Central memory CD4-positive, alpha-beta T cell (primary cell): ENCODE measurements around the gene HOXD4.

Source experiments
- DNase-seq: peaks from one replicate; pipeline ENCODE4 v3.0.0; 2022

HOXD4 gene

GRCh38 chr2:176142281-176142680, 9.1 kb upstream of the HOXD4 start:
- no peak for DNase-seq

DNA sequence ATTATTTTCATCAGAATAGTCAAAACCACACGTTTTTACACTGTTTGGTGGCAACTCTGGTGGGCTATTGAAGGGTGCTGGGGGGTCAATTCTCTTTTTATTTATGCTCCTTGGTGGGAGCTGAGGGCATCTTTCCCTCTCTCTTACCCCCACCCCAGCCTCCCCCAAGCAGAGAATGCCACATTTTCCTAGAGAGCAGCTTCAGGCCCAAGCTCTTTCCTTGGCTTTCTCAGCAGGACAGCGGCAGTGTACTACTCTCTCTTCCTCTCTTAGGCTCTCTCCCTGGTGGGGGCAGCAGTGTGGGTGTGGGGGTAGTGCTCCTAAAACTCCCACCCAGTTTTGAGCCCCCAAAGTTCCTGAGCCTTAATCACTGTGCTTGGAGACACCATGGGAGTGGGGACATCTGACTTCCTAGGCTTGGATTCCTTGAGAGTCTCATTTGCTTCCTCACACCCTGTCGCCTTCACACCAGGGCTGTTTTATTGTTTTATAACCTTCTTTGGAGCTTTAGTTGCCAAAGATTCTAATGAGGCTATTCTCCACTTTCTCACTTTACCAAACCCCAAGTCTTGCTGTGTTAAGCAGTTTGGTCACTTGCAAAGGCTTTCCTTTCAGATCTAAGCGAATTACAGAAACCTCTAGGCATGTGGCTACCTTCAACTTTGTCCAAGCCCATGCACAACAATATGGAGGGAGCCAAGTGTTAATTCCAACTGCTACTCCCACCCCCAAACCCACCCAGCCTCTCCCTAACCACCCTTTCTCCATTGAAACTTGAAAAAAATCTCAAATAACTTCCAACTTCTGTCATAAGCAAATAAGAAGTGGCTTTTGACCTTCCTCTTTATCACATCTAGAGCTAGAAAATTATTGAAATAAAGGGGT, 6.0 kb upstream of the HOXD4 start:
- DNase-seq, result no peak

DNA sequence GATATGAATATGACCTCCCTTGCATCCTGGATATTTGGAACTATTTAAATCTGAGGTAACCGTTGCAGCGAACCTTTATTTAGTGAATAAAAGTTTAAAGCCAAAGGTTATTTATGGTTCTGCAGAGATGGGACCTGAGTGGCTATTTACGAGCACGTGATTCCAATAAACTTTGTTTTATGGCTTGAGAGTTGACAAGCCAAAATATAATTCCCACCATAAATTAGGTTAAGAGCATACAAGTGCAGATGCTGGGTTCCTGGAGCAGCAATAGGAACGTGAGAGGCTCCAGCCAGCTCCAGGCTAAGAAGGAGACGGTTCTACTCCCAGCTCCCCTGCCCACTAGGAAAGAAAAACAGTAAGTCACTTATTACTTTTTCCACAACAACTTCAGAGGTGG, 5.2 kb upstream of the HOXD4 start:
- DNase-seq, result no peak

GRCh38 chr2:176146645-176147044, 4.7 kb upstream of the HOXD4 start:
- no peak for DNase-seq

DNA sequence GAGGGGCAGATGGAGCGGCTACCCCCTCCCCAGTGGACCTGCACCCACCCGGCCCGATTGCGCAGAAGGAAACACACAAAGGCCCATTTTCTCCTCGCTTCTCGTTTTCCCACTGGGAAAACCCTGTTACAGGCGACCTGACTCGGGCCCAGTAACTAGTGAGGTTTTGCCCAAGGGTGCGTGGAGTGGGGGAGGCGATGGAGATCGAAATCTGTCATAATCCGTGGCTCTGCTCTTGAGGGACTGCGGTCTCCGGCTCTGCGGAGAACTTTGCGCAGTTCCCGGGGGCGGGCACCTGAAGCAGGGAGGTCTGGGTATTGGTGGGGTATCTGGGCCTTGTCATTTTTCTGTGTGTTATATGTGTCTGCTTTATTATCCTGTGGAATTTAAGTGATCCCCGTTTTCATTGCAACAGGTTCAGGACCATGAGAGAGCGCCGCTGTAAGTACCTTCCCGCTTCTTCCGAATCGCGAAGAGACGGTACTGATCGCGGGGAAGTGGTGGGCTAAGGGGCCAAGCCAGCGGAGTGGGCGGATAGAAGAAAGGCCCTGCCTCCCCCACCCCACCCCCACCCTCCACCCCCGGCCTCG, 4.0 kb upstream of the HOXD4 start:
- DNase-seq, result no peak

- no peak for DNase-seq
Observed at GRCh38 chr2:176147800-176148496, 3.4 kb upstream of the HOXD4 start.

DNA sequence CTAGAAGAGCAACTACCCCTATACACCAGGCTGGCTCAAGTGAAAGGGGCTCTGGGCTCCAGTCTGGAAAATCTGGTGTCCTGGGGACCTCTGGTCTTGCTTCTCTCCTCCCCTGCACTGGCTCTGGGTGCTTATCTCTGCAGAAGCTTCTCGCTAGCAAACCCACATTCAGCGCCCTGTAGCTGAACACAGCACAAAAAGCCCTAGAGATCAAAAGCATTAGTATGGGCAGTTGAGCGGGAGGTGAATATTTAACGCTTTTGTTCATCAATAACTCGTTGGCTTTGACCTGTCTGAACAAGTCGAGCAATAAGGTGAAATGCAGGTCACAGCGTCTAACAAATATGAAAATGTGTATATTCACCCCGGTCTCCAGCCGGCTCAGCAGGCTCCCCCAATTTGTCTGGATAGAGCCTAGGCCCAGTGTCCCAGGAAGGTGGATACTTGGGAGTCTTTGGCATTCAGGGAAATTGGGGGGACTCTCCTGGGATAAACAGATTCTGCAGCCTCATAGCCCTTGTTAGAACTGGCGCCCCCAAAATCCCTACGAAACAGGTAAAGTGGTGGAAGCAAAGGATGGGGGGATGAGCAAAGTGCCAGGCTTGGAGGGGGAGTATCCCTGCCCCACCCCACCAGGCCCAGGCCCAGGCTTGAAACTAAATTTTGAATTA, 2.5 kb upstream of the HOXD4 start:
- DNase-seq, result no peak

DNA sequence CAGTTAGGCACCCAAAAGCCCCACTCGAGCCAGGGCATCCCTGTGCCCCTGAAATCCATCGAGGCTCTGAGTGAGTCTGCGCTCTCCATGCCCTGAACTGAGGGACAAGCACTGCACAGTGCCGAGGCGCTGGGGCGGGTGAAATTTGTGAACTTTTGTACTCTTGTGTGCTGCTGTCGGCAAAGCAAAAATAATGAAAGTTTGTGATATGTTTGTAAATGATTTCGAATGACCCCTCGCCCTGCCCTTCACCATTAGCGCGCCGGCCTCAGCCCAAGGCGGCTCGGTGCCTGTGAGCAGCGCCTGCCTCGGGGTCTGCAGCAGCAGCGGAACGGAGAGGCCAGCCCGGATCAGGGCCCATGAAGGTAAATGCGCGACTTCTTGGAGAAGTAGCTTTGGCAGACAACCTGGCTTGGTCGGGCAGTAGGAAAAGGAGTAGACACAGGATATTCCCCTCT, 1.8 kb upstream of the HOXD4 start:
- DNase-seq, result no peak

DNA sequence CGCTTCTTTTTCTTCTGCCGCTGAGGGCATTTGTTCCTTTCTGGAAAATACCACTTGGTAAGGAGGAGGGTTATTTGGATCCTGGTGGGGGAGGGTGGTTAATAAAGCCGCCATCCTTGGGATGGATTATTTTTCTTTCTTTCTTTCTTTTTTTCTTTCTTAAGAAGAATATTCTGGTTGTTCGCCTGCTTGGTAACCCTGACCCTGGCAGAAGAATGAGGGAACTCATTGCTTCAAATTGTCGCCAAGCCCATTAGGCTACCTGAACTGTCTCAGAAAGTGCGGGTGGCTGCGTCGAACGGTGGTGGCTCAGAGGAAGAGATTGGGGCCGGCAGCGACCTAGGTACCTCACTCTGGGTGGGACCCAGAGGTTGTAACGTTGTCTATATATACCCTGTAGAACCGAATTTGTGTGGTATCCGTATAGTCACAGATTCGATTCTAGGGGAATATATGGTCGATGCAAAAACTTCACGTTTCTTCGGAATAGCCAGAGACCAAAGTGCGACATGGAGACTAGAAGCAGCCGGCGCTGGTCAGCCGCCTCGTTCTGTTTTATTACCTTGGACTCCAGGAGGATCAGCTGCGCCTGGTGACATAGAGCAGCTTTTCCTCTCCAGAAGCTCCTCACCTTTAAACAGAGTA, 1.3 kb upstream of the HOXD4 start:
- DNase-seq, result no peak

DNA sequence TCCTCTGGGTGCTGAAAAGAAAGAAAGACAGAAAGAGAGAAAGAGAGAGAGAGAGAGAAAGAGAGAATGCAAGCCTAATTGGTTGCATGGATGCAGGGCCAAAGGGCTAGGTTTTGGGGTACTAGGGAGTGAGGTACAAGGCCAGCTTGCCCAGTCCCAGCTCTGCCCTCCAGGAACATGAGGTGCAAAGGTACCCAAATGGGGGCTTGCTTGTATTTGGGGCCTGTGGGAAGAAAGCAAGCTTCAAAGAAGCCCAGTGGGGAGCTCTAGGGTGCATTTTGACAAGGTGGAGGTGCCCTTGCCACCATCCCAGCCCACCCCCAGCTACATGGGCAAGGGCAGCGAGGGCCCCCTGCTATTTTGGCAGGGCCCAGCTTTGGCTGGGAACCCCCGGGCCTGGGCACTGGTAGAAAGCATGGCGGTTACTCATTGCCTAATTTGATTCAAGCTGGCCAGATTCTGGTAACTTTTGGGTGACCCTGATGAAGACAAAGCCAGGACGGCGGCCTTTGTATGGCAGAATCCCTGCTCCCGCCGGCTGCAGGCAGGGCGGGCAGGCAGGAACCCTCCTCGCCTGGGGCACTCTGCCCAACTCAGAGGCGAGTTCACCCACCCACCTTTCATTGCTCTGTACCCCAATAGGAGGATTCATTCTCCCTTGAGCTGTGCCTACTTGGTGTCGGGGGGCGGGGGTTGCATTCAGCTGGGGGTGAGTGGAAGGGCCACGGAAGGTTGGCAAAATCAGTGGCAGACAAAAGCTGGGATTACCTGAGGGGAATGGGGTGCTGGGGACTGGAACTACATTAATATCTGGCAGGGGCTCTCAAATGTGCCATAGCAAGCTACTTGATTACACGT, 537 bp upstream of the HOXD4 start:
- no peak for DNase-seq

DNA sequence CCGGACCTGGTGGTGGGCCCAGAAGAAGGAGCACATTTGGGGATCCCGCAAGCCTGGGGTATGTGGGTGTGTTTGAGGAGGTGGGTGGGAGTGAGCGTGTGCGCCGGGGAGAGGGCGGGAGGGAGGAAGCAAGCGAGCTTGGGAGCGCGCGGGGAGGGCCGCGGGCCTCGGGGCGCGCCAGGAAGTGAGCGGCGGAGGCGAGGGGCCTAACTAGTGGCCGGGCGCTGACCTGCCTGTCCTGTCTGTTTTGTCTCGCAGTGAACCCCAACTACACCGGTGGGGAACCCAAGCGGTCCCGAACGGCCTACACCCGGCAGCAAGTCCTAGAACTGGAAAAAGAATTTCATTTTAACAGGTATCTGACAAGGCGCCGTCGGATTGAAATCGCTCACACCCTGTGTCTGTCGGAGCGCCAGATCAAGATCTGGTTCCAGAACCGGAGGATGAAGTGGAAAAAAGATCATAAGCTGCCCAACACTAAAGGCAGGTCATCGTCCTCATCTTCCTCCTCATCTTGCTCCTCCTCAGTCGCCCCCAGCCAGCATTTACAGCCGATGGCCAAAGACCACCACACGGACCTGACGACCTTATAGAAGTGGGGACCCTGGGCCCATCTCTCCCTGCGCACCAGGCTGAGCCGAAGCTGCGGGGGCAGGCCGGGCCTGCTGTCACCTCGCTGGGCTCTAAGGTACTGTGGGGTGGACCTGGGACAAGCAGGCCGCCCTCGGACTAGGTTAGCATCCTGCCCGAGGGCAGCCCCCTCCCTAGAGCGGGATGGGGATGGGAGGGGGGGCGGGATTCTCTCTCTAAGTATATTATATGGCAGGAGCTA, 1.2 kb downstream of the HOXD4 start:
- no peak for DNase-seq

GRCh38 chr2:176154576-176155252, 3.4 kb downstream of the HOXD4 start:
- DNase-seq, result no peak

DNA sequence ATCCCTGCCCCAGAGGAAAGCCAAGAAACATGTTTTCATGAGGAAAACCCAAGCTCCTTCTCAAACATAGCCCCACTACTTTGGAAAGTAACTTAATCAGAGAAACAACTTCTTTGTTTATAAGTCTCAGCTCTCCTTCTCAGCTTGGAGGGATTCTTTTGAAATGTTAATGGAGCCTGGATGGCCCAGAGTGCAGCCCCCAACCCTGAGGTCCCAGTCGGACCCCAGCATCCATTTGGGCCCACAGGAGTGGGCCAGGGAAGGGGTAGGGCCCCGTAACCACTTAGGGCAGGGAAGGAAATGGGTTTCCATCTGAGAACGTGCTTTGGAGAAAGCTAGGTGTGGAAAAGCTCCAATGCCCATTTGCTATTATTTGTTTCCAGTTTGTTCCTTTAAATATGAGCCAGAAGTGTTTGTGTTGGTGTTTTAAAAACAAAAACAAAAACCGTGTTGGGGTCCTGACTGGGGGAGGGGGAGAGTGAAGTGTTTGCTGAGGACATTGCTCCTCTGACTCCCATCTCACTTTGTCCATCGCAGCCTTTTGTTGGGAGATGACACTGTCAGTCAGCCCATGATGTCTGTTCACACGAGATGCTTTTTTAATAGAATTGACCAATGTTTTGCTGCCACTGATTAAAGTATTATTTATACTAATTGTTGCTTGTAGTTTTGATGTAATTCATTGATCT, 4.2 kb downstream of the HOXD4 start:
- no peak for DNase-seq

DNA sequence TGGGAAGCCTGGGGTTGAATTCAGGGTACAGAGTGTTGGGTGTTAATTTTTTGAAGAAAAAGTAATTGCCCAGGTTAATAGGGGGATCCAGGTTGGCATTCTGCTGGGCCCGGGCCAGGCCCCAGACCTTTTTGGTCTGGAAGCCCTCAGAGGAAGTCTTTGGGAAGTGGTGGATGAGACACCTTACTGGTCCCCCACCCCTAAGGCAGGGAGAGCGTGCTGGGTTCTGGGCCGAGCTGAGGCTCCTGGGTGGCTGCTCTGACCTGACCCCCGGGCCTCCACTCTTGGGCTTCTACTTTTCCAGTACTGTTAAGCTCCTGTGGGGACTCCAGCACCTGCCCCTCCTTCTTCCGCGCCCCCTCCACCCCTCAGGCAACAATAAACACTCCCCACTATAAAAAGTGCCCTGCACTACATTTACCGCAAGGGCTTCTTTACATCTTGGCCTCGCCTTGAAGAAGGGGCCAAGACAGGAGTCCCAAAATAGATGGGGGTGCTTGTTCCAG, 5.0 kb downstream of the HOXD4 start:
- no peak for DNase-seq

DNA sequence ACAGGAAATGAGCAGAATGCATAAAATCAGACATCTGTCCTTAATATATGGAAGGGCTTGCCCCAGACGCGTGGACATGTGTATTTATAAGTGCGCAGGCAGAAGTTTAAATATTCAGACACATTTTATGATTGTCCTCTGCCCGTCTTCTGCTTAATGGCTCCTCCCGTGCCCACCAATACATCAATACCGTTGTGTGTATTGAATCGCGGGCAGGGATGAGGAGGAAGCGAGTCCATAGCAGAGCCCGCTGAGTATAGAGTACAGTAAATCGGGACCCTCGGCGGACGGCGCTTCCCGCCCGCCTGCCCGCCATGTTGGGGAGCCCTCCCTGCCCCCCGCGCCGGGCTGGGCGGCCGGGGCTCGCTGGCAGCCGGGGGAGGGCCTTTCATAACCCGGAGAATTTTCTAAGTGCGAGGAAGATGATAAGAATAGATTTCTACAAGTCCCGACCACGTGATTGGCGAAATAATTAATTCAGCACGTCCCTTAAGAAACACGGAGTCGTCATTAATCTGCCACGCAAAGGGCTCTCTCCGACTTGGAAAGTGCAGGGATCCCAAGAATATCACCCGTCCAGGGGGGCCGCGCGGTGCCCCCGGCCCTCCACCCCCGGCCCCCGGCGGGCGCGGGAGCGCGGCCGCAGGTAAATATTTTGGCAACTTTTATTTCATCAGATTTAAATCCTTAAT, 5.6 kb downstream of the HOXD4 start, which contains the start of gene HOXD3:
TSS of gene HOXD3 (plus strand) at position 501 of the 692 bp plus-strand sequence. CDS start 11,808 bp downstream, outside the sequence.
- no peak for DNase-seq

- no peak for DNase-seq
Observed at GRCh38 chr2:176157499-176158185, 6.3 kb downstream of the HOXD4 start.

DNA sequence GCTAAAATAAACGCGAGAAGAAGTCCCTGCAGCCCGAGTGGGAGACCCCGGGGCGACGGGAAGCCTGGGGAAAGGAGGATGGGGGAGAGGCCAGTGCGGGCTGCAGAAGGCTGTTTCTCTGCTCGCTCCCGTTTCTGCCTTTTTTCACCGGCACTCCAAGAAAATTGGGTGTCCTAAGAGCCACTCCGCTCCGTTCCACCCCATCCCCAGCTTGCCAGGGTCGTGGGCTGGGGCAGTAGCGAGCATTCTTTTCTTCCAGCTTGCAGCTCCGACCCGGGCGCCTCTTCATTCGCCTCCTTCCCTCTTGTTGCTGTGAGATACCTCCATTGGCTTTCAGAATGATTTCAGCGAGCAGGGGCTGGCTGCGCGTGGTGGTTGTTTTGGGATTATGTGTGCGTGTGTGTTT, 6.8 kb downstream of the HOXD4 start:
- DNase-seq, result no peak
